Pancreas (tissue), 10 donors: ENCODE results near the gene MACROH2A1. TPM values are rescaled to one million over a fixed set of nuclear protein-coding genes. Genes with fewer than 3 reads are reported as not detected.

Experiments used
- ATAC-seq, 4 donors: fragments of 200-7000 bp; cut with Tn5 transposase; one replicate each; pipeline versions ENCODE4 v1.8.0 to v1.9.1; 2020; ENCODE audit warnings: mild to moderate bottlenecking in 4 of 4, moderate library complexity in 4 of 4
- DNase-seq, 6 donors: peaks; one replicate each; pipeline ENCODE4 v3.0.0-alpha.2; 2020
- FAIRE-seq: peaks from 2 replicates; lab custom pipeline; 2012; peaks lifted over from hg19 to GRCh38; lab: Jason Lieb, UNC
- H3K27ac ChIP-seq, 4 donors: fragments of 200-600 bp; sonication (generic); 1 replicate in 3 of 4; 2 replicates in 1 of 4; pipeline versions ENCODE4 v1.5.0 to v1.8.0; 2020
- H3K27me3 ChIP-seq, 4 donors: fragments of 200-600 bp; one replicate each; pipeline ENCODE4 v1.8.0; 2021
- H3K36me3 ChIP-seq, 3 donors: fragments of 200-600 bp; sonication (generic) in 1 of 3; one replicate each; pipeline versions ENCODE4 v1.5.0 to v1.8.0; 2020 to 2021
- H3K4me1 ChIP-seq, 3 donors: fragments of 200-600 bp; one replicate each; pipeline ENCODE4 v1.8.0; 2021
- H3K4me3 ChIP-seq, 4 donors: fragments of 200-600 bp; sonication (generic) in 2 of 4; one replicate each; pipeline versions ENCODE4 v1.5.0 to v1.8.0; 2020 to 2021
- H3K9me3 ChIP-seq, 4 donors: fragments of 200-600 bp; one replicate each; pipeline ENCODE4 v1.8.0; 2021
- WGBS, 2 donors: extraction: QIAGEN DNeasy Blood & Tissue Kit; methylation state at CpG; one replicate each; pipeline ENCODE4 v1.1.7; 2013; 5-methylcytosine and 5-hydroxymethylcytosine counted together
- intact Hi-C, 3 donors: fragments of 100-400 bp; cut with DNase I; formaldehyde crosslinking; loops; one replicate each; pipeline versions ENCODE4 v1.11.1 to v1.14.2; 2022
- polyA plus RNA-seq, 2 donors: library from polyadenylated mRNA; stranded (reverse); fragments of 200-250 nt; gene quantifications; one replicate each; pipeline ENCODE4 v1.2.3, GENCODE V29; 2013
- total RNA-seq, 6 donors: library from RNA; stranded (reverse); fragmentation: NEBNext Ultra II Directional in 4 of 6; extraction: Animal tissue kit (Norgen Biotek cat#: 25700) in 4 of 6; gene quantifications; one replicate each; pipeline versions ENCODE4 v1.2.1 to v1.2.4, GENCODE V29; 2021 to 2023
- TF ChIP-seq, protein P1 (sequence below), 4 donors: fragments of 200-600 bp; sonication (generic) in 3 of 4; IDR thresholded peaks; one replicate each; pipeline versions ENCODE4 v1.5.0 to v1.8.0; 2021; ENCODE audit warnings: antibody characterized with exemption in 4 of 4
- donor health status: healthy with polysubstance abuse.
- donor health status: DM: no; HTN: no; CAD: no; lungs with moderate emphysema.
- donor health status: DM: no; HTN: no; CAD: no.
- donor health status: control.
- donor health status: control.
- donor health status: Bipolar disorder and iron deficiency.
- donor health status: DM: yes; HTN: yes; CAD: no.
- donor health status: DM: no; HTN: no; CAD: no.
- donor health status: DM: no; HTN: no; CAD: no.
- donor health status: DM: yes; HTN: yes; CAD: no.

The MACROH2A1 gene
- total and polyA plus RNA-seq, 8 donors: 25.7 to 72.1 (median 43.7) TPM

DNA sequence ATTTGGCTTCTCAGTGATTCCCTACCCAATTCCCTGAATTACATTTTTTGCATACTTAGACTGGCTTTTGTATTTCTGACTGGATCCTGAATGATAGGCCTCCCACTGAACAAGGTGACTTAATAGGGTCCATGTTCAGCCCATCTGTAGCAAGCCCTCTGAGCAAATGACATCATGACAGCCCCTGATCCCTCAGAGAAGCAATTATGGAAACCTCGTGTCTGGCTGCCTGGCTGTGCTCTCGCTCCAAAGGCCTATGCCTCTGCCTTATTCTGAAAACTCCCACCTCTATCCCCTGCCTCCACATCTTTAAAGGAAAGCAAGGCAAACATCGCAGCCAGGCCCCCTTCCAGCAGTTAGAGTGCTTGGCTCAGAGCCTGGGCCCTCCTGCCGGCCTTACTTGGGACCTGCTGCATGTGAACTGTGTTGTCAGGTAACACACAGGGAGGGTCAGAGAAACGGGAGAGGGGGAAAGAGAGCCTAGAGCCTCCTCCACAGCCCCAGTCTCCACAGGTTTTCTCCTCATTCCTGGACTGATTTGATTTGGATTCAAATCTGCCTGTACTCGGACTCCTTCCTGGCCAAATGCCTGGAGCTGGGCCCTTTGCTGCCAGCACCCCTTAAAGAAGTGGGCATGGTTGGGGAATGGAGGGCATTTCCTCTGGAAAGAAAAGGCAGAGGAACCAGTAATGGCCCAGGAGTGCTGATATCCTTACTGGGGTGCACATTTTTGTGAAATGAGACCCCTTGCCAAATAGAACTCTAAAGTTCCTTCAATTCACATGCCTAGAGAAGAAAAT is 44.3 kb upstream of the MACROH2A1 start:
- TF ChIP-seq, protein P1, sequence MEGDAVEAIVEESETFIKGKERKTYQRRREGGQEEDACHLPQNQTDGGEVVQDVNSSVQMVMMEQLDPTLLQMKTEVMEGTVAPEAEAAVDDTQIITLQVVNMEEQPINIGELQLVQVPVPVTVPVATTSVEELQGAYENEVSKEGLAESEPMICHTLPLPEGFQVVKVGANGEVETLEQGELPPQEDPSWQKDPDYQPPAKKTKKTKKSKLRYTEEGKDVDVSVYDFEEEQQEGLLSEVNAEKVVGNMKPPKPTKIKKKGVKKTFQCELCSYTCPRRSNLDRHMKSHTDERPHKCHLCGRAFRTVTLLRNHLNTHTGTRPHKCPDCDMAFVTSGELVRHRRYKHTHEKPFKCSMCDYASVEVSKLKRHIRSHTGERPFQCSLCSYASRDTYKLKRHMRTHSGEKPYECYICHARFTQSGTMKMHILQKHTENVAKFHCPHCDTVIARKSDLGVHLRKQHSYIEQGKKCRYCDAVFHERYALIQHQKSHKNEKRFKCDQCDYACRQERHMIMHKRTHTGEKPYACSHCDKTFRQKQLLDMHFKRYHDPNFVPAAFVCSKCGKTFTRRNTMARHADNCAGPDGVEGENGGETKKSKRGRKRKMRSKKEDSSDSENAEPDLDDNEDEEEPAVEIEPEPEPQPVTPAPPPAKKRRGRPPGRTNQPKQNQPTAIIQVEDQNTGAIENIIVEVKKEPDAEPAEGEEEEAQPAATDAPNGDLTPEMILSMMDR (IDR thresholded peaks at IDR 0.05): no peak
- no peaks in the 10 kb centered on the region for H3K27me3 ChIP-seq
- no peaks in the 10 kb centered on the region for H3K9me3 ChIP-seq
- H3K36me3 ChIP-seq: no peaks in the 10 kb centered on the region
- no peaks in the 10 kb centered on the region for H3K4me1 ChIP-seq
- DNase-seq (peak in 1 of 6 donors; percentile 2), ATAC-seq (no peak), FAIRE-seq (no peak)
- 58 to 61% methylated on average over 6 of the region's 6 CpGs for WGBS, 2 donors
- H3K4me3 ChIP-seq: no peak overlapping the region
- H3K27ac ChIP-seq: no peak overlapping the region
- intact Hi-C loops: no loop called here

DNA sequence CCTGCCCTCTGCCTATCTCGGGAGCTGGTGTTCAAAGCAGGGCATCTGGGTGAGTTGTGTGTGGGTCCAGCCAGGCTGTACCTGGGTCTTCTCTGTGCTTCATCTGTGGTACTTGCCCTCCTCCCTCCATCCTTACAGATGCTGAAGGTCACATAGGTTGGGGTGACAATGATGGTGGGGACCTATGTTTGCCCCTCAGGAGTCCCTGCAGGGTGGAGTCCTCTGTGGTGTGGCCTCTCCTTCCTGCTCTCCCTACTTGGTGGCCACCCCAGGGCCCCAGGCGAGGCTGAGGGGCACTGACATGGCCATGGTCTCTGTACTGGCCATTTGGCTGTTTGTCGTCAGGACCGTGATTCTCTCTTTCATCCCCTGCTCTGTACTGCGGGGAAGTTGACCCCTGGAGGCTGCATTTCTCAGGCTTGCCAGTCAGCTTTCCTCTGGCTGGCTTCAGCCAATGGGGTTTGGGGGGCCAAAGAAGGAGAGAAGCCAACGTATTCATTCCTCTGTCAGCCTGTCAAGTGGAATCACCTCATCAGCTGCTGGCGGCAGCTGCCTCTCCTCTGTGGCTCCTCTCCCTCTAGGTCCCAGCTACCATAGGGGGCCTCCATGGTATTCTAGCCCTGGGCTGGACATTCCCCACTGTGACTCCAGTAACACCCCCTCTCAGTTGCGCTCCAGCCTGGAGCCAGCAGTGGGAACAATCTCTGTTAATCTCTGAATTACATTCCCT is 43.6 kb upstream of the MACROH2A1 start:
- H3K4me3 ChIP-seq: no peak overlapping the region
- FAIRE-seq (no peak), DNase-seq (peak in 1 of 6 donors; percentile 4), ATAC-seq (no peak)
- WGBS, 2 donors: 81 to 84% methylated on average over 8 of the region's 8 CpGs
- TF ChIP-seq, protein P1 (IDR thresholded peaks at IDR 0.05): no peak
- no peaks in the 10 kb centered on the region for H3K27me3 ChIP-seq
- no peaks in the 10 kb centered on the region for H3K36me3 ChIP-seq
- H3K4me1 ChIP-seq: no peaks in the 10 kb centered on the region
- intact Hi-C loops: no loop called here
- no peak overlapping the region for H3K27ac ChIP-seq
- H3K9me3 ChIP-seq: no peaks in the 10 kb centered on the region

DNA sequence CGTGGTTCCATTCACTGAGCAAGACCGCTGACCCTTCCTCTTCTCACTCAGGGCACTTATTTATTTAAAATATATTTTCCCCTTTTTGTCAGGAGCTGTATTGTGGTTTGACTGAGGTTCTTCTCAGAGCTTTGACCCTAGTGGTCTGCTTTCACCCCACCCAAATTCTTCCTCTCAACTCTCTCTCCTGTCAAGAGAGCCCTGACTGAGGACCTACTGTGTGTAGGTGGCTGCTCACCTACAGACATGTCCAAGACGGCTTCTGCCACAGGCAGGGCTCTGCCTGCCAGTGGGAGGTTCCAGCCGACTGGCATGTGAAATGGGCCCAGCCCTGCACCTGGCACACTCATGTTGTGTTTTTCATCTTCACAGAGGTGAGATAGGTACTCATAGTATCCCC is 42.9 kb upstream of the MACROH2A1 start:
- Histone ChIP-seq H3K36me3 (no peaks in the 10 kb centered on the region), H3K27me3 (no peaks in the 10 kb centered on the region), H3K27ac (no peak overlapping the region), H3K4me3 (no peak overlapping the region), H3K4me1 (no peaks in the 10 kb centered on the region), H3K9me3 (no peaks in the 10 kb centered on the region)
- WGBS, 2 donors: 69 to 71% methylated on average over 4 of the region's 4 CpGs
- intact Hi-C loops: no loop called here
- TF ChIP-seq, protein P1 (IDR thresholded peaks at IDR 0.05): no peak
- ATAC-seq (no peak), FAIRE-seq (no peak), DNase-seq (peak in 1 of 6 donors; percentile 4)

DNA sequence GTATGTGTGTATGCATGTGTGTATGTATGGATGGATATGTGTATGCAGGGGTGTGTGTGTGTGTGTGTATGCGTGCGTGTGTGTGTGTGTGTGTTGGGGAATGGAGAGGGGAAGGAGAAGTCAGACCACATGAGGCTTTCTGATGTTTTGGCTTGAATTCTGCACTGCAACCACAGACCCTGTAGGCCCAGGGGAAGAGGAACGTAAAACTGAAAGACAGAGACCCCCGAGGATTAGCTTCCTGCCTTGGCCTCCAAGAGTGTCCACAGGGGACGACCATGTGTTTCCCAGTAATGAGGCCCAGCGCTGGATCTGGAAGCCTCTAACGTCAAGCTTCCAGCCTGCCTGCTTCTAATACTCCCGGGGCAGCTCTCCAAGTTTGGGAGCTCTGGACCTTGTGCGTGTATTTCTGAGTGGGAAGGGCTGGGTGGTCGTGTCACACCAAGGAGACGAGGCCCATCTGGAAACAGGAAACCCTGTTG is 42.4 kb upstream of the MACROH2A1 start:
- no peak overlapping the region for H3K4me3 ChIP-seq
- no peaks in the 10 kb centered on the region for H3K4me1 ChIP-seq
- WGBS, 2 donors: 73 to 74% methylated on average over 11 of the region's 11 CpGs
- DNase-seq (peak in 1 of 6 donors; percentile 2), ATAC-seq (peak in 1 of 4 donors; percentile 39), FAIRE-seq (no peak)
- TF ChIP-seq, protein P1 (IDR thresholded peaks at IDR 0.05): no peak
- intact Hi-C loops: no loop called here
- no peaks in the 10 kb centered on the region for H3K36me3 ChIP-seq
- no peaks in the 10 kb centered on the region for H3K27me3 ChIP-seq
- no peak overlapping the region for H3K27ac ChIP-seq
- H3K9me3 ChIP-seq: no peaks in the 10 kb centered on the region
